SKM-1 (cell line): ENCODE data around the gene CPXM1.
"Not testable (repeated sequence)": the region's sequence is repeated elsewhere in the genome, so short reads cannot be mapped to it uniquely, and the experiment has no call there.

Experiments used
- DNase-seq: peaks from one replicate; lab custom pipeline; 2025; ENCODE audit not compliant: unreplicated experiment; lab: John Stamatoyannopoulos, UW

CPXM1 gene

DNA sequence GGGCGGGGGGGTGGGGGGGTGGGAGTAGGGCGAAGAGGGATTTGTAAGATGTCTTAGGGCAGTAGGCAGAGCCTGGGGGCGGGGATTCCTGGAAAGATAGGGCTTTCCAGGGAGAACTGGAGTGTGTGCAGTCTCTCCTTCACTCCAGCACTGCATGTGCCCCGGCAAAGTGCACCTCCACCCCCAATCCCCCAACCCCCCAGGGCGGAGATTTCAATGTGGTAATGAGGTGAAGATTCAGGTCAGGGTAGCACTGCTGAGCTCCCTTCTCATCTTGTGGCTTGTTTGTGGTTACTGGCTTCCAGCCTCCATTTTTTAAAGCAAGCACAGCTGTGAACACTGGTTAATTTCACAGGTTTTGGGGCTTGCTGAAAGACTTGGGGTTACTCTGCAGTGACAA lies 21.6 kb upstream of the CPXM1 start:
- DNase-seq = no peak

DNA sequence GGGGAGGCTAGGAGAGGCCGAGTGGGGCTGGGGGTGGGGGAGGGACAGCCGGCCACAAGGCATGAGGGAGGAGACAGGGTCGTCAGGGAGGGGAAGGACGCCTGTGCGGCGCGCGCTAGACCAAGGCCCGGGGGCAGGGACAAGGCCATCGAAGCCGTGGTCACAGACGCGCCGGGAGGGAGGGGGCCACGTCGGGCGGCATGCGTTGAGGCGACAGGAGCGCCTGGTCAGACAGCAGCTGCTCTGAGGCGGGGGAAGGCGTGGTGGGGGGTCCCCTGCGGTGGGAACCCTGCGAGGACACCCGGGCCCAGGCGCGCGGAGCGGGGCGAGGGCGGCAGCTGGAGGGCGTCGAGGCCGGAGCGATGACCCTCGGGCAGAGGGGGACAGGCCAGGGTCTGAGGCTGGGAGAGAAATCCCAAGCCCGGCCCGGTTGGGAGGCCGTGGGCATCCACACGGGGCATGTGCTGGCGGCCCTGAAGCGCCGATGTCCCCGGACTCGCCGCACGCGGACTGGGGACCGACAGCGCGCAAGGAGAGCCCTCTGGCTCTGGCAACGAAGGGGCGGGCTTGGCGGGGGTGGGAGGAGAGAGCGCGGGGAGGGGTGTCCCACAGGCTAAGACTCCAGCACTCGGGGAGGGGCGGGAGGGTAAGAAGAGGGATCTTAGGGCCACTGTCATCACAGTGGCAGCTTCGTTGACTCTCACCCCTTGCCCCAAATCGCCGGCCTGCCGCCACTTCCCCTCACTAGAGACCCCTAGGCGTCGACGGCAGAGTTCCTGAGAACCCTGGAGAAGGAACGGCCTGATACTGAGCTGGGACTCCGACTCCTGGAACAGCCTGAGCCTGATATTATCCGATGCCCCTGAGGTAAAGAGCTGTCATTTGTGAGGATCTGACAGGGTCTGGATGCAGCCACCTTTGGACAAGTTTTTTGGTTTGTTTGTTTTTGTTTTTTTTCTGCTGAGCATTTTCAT lies 20.8 kb upstream of the CPXM1 start:
- DNase-seq = no peak

DNA sequence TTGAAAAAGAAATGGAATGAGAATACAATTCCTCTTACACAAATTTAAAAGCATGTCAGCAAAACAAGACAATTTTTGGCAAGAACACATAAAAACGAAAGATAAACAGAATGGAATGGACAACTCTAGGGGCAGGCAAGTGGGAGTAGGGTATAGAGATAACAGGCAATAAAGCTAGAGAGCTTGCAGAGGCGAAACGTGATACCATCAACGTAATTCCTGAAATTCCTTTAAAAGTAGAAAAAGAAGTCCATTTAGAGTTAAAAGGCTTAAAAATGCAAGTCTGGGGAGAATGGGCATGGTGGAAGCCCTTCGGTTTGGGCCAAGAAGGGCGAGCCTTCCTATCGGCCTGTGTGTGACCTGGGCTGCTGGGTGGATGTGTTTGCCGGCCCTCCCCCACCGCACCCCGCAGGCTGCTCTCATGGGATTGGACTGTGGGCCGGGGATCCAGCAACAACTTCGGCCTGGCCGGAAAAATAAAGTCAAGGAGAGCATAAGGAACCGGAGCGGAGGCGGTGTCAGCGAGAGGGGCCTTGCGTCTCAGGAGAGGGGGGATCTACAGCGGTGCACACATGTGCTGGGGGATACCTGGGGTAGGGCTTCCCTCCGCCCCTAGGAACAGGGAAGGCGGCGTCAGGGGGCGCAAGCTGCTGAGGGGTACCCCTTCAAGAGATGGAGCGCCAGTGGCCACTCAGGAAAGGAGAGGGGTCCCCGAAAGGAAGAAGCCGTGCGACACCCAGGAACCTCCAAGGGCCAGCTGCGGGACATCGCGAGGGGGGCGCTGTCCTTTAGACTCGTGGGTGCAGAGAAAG lies 19.9 kb upstream of the CPXM1 start:
- DNase-seq = no peak

DNA sequence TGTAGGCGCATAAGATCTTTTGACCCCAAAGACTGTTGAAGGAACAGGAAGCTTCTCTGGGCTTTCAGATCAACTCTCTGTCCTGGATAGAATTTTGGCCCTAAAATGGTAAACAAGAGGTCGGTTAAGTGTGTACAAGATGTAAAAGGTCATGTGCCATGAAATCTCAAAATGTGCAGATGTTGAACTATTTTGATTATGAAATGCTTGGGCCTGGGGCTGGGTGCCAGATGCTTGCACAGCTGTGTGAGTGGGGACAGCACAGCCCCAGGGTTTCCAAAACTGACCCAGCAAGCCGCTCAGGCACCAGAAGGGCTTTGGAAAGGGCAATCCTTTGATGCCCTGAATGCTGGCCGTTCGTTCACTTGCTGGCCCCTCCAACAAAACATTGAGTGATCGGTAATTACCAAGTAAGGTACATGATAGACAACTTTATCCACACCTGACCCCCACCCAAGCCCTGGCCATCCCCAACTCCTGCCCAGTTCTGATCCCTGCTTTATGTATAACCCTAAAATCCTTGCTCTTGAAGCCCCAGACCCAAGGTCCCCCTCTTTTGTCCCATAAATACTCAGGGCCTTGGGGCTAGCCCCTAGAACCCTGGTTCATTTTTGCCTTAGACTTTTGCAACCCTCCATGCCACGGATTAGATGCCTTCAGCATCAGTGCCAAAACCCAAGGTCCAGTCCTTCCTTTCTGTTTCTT lies 17.6 kb upstream of the CPXM1 start:
- DNase-seq = no peak

DNA sequence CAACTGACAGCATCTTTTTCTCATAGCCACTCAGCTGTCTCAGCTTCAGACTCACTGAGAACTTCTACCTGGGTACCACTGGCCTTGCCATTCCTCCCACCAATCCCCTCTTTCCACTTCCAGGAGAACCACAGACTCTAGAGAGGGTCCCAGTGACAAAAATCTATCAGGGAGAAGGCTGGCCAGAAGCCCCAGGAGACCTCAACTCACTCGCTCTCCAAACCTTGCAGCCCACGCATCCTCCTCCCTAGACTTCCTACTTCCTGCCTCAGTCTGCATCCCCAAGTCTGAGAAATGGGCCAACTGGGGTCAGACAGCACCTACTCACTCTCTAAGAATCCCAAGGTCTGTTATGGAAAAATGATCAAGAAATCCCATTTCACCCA lies 16.9 kb upstream of the CPXM1 start:
- DNase-seq = no peak

DNA sequence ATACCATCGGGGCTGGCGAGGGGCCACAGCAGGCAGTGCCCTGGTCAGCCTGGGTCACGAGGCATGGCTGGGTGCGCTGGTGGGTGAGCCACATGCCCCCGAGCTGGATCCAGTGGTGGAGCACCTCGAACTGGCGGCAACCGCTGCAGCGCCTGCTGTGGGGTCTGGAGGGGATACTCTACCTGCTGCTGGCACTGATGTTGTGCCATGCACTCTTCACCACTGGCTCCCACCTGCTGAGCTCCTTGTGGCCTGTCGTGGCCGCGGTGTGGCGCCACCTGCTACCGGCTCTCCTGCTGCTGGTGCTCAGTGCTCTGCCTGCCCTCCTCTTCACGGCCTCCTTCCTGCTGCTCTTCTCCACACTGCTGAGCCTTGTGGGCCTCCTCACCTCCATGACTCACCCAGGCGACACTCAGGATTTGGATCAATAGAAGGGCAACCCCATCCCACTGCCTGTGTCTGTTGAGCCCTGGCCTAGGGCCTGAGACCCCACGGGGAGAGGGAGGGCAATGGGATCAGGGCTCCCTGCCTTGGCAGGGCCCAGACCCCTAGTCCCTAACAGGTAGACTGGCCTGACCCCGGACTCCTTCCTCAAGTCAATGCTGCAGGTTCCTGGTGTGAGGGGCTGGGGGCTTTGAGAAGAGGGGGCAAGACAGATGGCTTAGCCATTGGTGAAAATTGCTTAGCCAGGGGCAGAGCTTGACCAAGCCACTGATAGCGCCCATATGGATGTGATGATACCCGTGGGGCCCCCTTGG lies 16.3 kb upstream of the CPXM1 start:
- no peak for DNase-seq

DNA sequence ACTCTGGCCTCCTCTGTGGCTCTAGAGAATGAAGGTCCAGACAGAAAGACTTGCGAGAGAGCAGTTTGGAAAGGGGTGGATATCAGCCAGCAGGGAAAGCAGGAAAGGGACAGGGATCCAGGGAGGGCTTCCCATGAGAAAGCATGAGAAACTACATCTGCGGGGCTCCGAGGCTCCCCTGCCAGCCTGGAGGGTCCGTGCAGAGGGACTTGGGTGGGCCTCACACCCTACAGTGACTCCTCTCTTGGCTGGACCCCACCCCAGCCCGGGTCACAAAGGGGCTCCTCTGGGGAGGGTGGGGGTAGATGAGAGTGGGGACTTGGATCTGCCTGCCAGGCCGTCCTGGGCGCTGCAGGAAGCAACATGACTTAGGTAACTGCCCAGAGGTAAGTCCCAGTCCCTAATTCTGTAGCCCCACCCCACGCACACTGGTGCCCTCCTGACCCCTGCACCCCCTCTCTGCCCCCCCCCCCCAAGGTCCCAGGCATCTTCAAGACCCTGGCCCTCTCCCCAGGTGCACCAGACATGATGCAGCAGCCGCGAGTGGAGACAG lies 15.7 kb upstream of the CPXM1 start, which contains the start of gene TMEM239:
TMEM239 (plus strand) TSS at position 335 of the 553 bp plus-strand sequence; CDS start at position 526, 191 bp downstream.
- DNase-seq = no peak

DNA sequence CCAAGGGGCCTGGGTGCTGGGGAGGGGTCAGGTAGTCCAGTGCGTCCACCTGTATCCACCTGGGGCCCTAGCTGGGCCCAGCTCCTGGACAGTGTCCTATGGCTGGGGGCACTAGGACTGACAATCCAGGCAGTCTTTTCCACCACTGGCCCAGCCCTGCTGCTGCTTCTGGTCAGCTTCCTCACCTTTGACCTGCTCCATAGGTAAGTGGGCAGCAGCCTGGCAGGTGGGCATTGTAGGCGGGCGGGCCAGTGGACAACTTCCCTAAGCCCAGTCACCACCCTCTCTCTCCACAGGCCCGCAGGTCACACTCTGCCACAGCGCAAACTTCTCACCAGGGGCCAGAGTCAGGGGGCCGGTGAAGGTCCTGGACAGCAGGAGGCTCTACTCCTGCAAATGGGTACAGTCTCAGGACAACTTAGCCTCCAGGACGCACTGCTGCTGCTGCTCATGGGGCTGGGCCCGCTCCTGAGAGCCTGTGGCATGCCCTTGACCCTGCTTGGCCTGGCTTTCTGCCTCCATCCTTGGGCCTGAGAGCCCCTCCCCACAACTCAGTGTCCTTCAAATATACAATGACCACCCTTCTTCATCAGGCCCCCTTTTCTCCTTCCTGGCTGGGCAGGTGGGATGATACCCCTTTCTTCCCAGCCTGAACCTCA lies 14.9 kb upstream of the CPXM1 start:
- no peak for DNase-seq

DNA sequence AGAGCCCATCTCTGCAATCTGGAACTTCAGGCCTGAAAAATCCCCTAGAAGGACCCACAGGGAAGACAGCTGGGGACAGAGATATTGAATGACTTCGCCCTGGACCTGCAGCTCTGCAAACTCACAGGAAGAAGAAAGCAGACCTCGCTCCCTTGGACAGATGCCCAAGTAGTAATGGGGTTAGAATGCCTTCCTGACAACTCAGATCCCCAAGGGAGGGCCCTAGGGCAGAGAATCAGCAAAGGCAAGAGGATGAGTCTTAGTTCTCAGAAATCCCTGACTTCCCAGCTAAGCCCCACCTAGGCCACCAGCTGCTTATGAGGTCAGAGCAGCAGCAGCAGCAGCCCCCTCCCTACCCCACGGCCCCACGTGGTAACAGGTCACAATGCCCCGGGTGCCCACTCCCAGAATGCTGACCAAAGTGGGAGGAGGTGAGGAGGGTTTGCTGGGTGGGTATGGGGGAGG lies 14.2 kb upstream of the CPXM1 start, which contains the start of gene C20orf141:
C20orf141 (plus strand) TSS at position 401 of the 465 bp plus-strand sequence. CDS start 198 bp downstream, outside the sequence.
- no peak for DNase-seq

DNA sequence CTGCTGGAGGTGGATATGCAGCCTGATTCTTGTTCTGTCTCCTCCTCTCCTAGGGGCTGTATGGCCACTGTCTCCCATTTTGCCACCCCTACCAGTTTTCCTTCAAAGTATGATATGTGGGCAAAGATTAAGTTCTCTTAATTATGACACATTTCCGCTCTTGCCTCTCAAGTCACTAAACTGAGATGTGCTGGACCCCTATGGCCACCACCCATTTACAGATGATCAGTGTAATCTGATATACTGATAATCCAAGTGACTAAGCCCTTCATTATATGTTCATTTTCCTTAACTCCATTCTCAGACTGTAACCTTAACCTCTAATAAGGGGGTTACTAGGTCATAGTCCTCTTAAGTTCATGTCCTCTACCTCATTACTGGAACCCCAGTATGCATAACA lies 13.6 kb upstream of the CPXM1 start:
- DNase-seq = no peak

DNA sequence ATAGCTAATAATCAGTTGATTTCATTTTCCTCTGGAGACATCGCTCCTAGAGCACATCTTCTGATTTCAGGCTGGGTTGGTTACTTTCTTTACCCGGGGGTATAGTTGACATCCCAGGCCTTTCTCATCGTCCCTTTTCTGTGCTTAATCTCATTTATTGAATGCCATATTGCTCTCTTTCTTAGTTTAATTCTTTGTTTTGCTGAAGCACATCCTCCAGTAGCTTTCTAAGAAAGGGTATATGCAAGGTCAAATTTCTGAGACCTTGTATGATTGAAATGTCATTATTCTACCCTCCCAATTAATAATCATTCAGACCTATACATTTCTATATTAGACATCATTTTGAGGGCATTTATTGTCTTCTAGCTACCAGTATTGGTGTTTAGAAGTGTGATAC lies 11.8 kb upstream of the CPXM1 start:
- DNase-seq = no peak

DNA sequence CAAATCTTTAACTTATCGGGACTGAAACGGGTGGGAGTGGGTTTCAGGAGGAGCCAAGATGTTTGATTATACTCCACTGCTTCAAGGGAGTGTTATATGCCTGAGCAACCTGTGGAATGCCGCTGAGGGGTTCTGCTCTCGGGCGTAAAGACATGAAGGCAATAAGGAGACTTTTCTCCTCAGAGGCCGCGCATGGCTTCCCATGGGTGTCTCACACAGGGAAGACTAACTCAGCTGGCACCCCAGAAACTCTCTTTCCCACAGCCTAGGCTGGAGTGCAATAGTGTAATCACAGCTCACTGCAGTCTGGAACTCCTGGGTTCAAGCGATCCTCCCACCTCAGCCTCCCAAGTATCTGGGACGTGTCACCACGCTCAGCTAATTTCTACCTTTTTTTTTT lies 9.3 kb upstream of the CPXM1 start:
- DNase-seq = no peak

DNA sequence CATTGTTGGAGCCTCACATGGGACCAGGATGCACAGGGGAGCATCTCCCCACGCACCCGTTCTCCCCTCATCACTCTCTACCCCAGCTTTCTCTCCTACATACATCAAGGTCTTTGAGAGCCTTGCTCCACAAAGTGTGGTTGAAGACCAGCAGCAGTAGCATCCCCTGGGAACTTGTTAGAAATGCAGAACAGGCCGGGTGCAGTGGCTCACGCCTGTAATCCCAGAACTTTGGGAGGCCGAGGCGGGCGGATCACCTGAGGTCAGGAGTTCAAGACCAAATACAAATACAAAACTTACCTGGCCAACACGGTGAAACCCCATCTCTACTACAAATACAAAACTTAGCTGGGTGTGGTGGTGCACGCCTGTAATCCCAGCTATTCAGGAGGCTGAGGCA lies 7.5 kb upstream of the CPXM1 start:
- DNase-seq = not testable (repeated sequence)

DNA sequence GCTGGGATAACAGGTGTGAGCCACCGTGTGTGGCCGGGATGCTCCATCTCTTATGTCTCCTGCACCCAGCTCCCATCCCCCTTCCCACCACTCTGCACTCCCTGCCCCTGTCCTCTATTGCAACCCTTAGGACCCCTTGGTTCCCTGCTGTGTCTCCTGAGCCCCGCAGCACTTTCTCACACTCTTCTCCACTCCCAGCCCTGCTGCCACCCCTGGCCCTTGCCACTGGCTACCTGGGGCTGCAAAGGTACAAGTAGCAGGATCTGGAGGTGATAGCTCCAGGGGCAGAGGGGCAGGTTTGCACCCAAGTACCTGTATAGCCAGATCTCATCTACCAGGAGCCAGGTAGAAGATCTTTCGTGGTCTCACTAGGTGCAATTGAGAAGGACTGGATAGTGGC lies 6.6 kb upstream of the CPXM1 start:
- DNase-seq = no peak

DNA sequence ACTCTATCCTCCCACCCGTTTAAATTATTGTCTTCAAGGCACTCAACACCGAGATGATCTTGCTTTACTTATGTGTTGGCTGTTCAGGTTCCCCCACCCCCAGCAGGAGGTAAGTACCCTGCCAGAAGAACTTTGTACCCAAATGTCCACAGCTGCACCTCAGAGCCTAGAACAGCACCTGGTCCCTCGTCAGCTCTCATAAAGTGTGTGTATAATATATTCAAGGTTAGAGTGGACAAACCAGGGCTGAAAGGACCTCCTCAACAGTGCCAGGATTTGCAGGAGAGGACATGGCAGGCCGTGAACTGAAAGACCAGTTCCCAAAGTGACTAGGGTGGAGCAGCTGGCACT lies 5.9 kb upstream of the CPXM1 start:
- no peak for DNase-seq

DNA sequence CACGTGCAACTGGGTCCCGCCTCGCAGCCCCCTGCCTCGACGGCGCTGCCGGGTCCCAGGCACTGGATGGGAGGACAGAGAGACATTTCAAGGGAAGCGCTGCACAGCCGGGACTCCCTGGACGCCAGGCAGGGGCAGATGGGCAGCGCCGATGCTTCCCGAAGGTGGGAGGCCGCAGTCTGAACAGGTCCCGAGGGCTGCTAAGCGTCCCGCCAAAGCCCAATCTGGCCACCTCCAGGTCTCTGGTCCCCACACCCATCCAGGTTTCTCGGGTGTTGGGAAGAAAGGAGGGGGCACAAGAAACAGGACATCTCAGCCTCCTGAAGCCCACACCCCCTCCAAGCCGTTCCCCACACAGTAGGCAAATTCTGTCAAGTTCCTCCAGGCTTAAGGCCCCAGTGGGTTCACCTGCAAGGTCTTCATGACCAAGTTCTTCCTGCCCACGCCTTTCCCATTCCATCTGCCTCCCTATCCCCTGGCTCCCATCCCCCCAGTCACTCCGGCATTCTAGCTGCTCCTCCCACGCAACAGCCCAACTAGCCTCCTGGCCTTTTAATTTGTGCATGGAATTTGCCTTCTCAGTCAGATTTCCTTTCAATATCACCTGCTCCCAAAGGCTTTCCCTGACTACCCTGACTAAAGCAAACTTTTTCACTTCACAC lies 5.4 kb upstream of the CPXM1 start:
- no peak for DNase-seq

DNA sequence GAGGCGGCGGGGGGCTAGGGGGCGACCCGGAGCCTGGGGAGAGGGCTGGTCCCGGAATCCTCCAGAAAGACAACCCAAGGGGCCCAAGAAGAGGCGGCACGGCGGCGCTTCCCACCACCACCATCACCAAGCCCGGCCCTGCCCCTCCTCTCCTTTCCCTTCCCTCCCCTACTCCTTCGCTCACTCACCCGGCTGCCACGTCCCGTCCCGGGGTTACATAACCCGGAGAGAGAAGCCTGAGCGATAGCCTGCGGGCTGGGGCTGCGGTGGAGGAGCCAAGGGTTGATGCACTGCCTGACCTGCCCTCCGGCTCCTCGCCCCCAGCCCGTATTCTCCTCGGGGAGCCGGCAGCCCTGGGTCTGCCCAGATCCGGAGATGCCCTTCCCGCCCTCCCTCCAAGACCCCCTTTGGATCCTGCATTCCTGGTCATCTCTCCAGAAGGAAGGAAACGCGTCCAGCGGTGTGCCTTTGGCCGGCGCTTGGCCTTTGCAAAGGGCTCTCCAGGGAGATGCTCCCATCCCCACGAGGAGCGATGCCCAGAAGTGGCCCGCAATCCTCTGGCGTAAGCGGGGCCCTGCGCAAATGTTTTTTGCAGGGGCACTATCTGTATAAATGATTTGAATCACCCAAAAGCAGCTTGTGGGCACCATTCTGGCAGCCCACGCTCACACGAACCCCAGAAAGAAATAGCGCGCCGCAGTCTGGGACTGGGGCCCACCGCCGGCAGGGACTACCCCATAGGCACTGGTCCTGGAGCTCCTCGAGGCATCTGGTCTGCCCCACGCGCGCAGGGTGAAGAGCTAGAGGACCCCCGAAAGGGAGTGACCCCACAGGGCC lies 4.6 kb upstream of the CPXM1 start:
- DNase-seq = no peak
